H1 (cell line): ENCODE results near the gene ITGB2. TPM values are rescaled to one million over a fixed set of nuclear protein-coding genes. Genes with fewer than 3 reads are reported as not detected.

Experiments
- FOSL1 ChIP-seq: IDR thresholded peaks from 2 replicates; pipeline ENCODE4 v1.6.1; 2011; ENCODE audit warnings: mild to moderate bottlenecking, low read depth, low read length, moderate library complexity; ENCODE audit not compliant: insufficient read depth
- GABPA ChIP-seq: IDR thresholded peaks from 2 replicates; pipeline ENCODE4 v1.6.1; 2011; ENCODE audit warnings: mild to moderate bottlenecking, low read length, moderate library complexity, borderline replicate concordance; ENCODE audit not compliant: insufficient read depth
- polyA plus RNA-seq, 7 experiments: library from polyadenylated mRNA; depleted of rRNA in 3 of 7; stranded (reverse) in 5 of 7; unstranded in 2 of 7; fragments of >200 nt in 5 of 7; fragments of 200-250 nt in 2 of 7; gene quantifications; 1 replicate in 5 of 7; 2 replicates in 1 of 7; 4 replicates in 1 of 7; pipeline versions ENCODE4 v1.2.1 to v1.2.3, GENCODE V29; 2011 to 2013; ENCODE audit warnings: missing spikeins in 2 of 7, mixed read lengths in 2 of 7
- total RNA-seq: library from RNA; stranded (reverse); fragmentation: NEBNext Ultra II Directional; extraction: Animal tissue kit (Norgen Biotek cat#: 25700); gene quantifications from 2 replicates; pipeline ENCODE4 v1.2.1, GENCODE V29; 2021

Gene ITGB2
- total and polyA plus RNA-seq, 2 of the 8 experiments (the other 6 are each of a cell fraction or from before 2014, with no cell fraction given), result 0.24 to 0.63 TPM

DNA sequence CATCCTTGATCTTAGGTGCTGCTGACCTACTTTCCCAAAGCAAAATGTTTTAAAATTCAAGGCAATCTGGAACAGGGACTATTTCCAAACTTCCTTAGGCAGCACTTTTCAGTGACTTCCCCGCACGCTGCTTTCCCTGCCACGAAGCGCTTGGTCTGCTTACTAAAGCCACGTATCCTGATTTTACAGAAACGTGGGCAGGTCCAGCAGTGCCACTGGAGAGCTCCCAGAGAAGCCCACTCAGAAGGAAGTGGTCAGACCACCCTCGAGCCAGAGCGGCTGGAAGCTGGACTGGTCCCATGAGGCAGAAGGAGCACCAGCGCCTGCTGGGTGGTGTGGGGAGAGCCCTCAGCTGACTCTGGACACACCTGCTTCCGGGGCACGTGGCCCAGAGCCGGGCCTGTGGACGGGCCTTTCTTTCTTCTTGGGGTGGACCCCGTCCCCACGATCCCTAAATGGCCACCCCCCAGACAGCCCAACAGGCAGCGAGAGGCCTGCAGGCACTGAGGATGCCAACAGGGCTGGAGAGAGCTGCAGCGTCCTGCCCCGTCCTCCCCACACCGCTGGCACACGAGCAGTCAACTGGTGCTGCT lies 70.4 kb downstream of the ITGB2 start (continued):
- no peak for TF ChIP-seq GABPA
- TF ChIP-seq FOSL1, result no peak
